HepG2 (cell line): ENCODE measurements around the gene PRSS38. TPM values are rescaled to one million over a fixed set of nuclear protein-coding genes. Genes with fewer than 3 reads are reported as not detected.
"Not testable (repeated sequence)": the region's sequence is repeated elsewhere in the genome, so short reads cannot be mapped to it uniquely, and the experiment has no call there.

Experiments
- ATAC-seq: fragments of 200-7000 bp; cut with Tn5 transposase; 3 replicates; pipeline ENCODE4 v1.9.1; 2020; ENCODE audit warnings: mild to moderate bottlenecking, moderate library complexity
- BruUV-seq: library from RNA; stranded (reverse); fragments of 400-500 nt; replicated peaks from 2 replicates; lab custom pipeline; 2021; lab: Mats Ljungman, UMichigan
- CTCF ChIA-PET: fragments of 300-600 bp; formaldehyde crosslinking; extraction: SDS; loops from one replicate; lab custom pipeline; 2021; ENCODE audit warnings: low total read pairs, inconsistent platforms, low intra/inter-chr PET ratio; lab: Yijun Ruan, JAX
- POLR2A ChIA-PET: fragments of 350-600 bp; sonication (Branson Sonifier 250); formaldehyde crosslinking; loops from one replicate; lab custom pipeline; 2020; ENCODE audit warnings: antibody characterized with exemption, inconsistent platforms; lab: Yijun Ruan, JAX
- DNase-seq: peaks from one replicate; pipeline ENCODE4 v3.0.0-alpha.2; 2015; ENCODE audit warnings: low spot score
- FAIRE-seq: peaks from 3 replicates; lab custom pipeline; 2011; peaks lifted over from hg19 to GRCh38; lab: Jason Lieb, UNC
- H2AFZ ChIP-seq: one replicate; pipeline ENCODE4 v1.6.1; 2011; ENCODE audit warnings: low read length, inconsistent platforms
- H3K27ac ChIP-seq: fragments of 300-600 bp; 3 replicates; pipeline ENCODE4 v1.8.0; 2011; ENCODE audit warnings: mixed run types, mild to moderate bottlenecking, mixed read lengths, low read length, inconsistent platforms; ENCODE audit not compliant: insufficient read depth; ENCODE audit errors: extremely low read length
- H3K27me3 ChIP-seq, 2 experiments: fragments of 200-600 bp in 1 of 2; 2 replicates in 1 of 2; 3 replicates in 1 of 2; pipeline versions ENCODE4 v1.6.0 to v1.8.0; 2011; ENCODE audit warnings: low read length in 2 of 2, mild to moderate bottlenecking in 2 of 2, moderate library complexity in 2 of 2, inconsistent platforms in 1 of 2; ENCODE audit not compliant: insufficient read depth in 2 of 2, control insufficient read depth in 1 of 2
- H3K36me3 ChIP-seq, 2 experiments: fragments of 200-600 bp in 1 of 2; replicated peaks in 1 of 2; 2 replicates in 1 of 2; 3 replicates in 1 of 2; pipeline versions ENCODE4 v1.5.1 to v1.8.0; 2011; ENCODE audit warnings: low read length in 2 of 2, inconsistent platforms in 1 of 2; ENCODE audit not compliant: insufficient read depth in 2 of 2, control insufficient read depth in 1 of 2
- H3K4me1 ChIP-seq: 2 replicates; pipeline ENCODE4 v1.5.1; 2012; ENCODE audit warnings: low read length, inconsistent platforms; ENCODE audit not compliant: insufficient read depth
- H3K4me2 ChIP-seq: 2 replicates; pipeline ENCODE4 v1.6.0; 2011; ENCODE audit warnings: low read depth, low read length, inconsistent platforms
- H3K4me3 ChIP-seq, 3 experiments: fragments of 200-600 bp in 1 of 3; sonication (generic), shearing (Covaris generic) in 1 of 3; replicated peaks in 1 of 3; 2 replicates each; pipeline ENCODE4 v1.5.1; 2011 to 2016; ENCODE audit warnings: low read length in 3 of 3, inconsistent platforms in 2 of 3, low read depth in 2 of 3, mild to moderate bottlenecking in 2 of 3, control low read depth in 1 of 3, mixed read lengths in 1 of 3; ENCODE audit not compliant: insufficient read depth in 1 of 3
- H3K79me2 ChIP-seq: one replicate; pipeline ENCODE4 v1.6.1; 2011; ENCODE audit warnings: low read length, inconsistent platforms; ENCODE audit not compliant: insufficient read depth
- H3K9ac ChIP-seq: 2 replicates; pipeline ENCODE4 v1.6.0; 2011; ENCODE audit warnings: mild to moderate bottlenecking, low read depth, low read length, inconsistent platforms; ENCODE audit not compliant: insufficient read depth
- H3K9me3 ChIP-seq: 2 replicates; pipeline ENCODE4 v1.5.1; 2012; ENCODE audit warnings: mild to moderate bottlenecking, low read length
- H4K20me1 ChIP-seq: 2 replicates; pipeline ENCODE4 v1.6.0; 2011; ENCODE audit warnings: inconsistent platforms, mild to moderate bottlenecking, low read length, moderate library complexity; ENCODE audit not compliant: insufficient read depth
- NFYC ChIP-seq: IDR thresholded peaks from 2 replicates; pipeline ENCODE4 v1.6.1; 2016; ENCODE audit warnings: missing genetic modification reagents, missing compliant biosample characterization
- RARG ChIP-seq: sonication (generic); formaldehyde crosslinking; IDR thresholded peaks from 2 replicates; pipeline ENCODE4 v1.4.0; 2020; ENCODE audit warnings: low read depth, mild to moderate bottlenecking, missing genetic modification reagents
- SNRNP70 ChIP-seq: fragments of 200-400 bp; formaldehyde crosslinking; IDR thresholded peaks from 2 replicates; pipeline ENCODE4 v1.6.1; 2017; ENCODE audit warnings: mild to moderate bottlenecking, low read depth, low read length, moderate library complexity
- TOPORS ChIP-seq: sonication (generic); formaldehyde crosslinking; IDR thresholded peaks from 2 replicates; pipeline ENCODE4 v1.8.0; 2023; ENCODE audit warnings: mild to moderate bottlenecking, missing genetic modification reagents
- ZNF207 ChIP-seq: fragments of 450-650 bp; IDR thresholded peaks from 2 replicates; pipeline ENCODE4 v1.6.1; 2016; ENCODE audit warnings: antibody characterized with exemption, borderline replicate concordance
- WGBS: methylation state at CpG from one replicate; pipeline ENCODE4 v1.1.6; 2017; ENCODE audit warnings: low lambda C conversion rate; 5-methylcytosine and 5-hydroxymethylcytosine counted together
- in situ Hi-C: cut with HindIII; loops from 2 replicates; pipeline ENCODE4 v1.10.0; 2017; ENCODE audit warnings: low pct_unique_long_range_greater_than_20kb; ENCODE audit not compliant: extremely low pct_ligation_motif_present
- intact Hi-C: fragments of 100-400 bp; cut with micrococcal nuclease; formaldehyde crosslinking; loops from one replicate; pipeline ENCODE4 v1.10.0; 2022; ENCODE audit not compliant: unreplicated experiment
- polyA plus RNA-seq, 8 experiments: library from polyadenylated mRNA; depleted of rRNA in 3 of 8; stranded (reverse) in 7 of 8; unstranded in 1 of 8; fragments of >200 nt; fragmentation: Illumina TruSeq in 4 of 8; extraction: Trizol in 4 of 8; gene quantifications; 2 replicates each; pipeline versions ENCODE4 v1.2.1 to v1.2.3, GENCODE V29; 2011 to 2016; ENCODE audit warnings: low read depth in 4 of 8, missing spikeins in 1 of 8, mixed read lengths in 1 of 8; ENCODE audit not compliant: insufficient read depth in 1 of 8
- total RNA-seq, 5 experiments: library from RNA; depleted of rRNA; stranded (reverse); fragments of >200 nt; fragmentation: Illumina TruSeq; extraction: Trizol; gene quantifications; 2 replicates each; pipeline ENCODE4 v1.2.3, GENCODE V29; 2016; ENCODE audit warnings: low read depth in 1 of 5

Gene PRSS38
- total and polyA plus RNA-seq, 2 of the 13 experiments (the other 11 are each of a cell fraction or from before 2014, with no cell fraction given) = not detected

GRCh38 chr1:227870366-227870765, 54.9 kb downstream of the PRSS38 start:
- no peak for FAIRE-seq
- Histone ChIP-seq H3K9me3 (peaks cover 4% of the 10 kb centered on the region; the same call in 1 of the 2 replicates), H3K79me2 (no peaks in the 10 kb centered on the region)
- POLR2A ChIA-PET = no interaction called here
- TF ChIP-seq RARG (CRISPR knock-in tag) = no peak
- no peak for TF ChIP-seq SNRNP70
- no peak for TF ChIP-seq TOPORS (CRISPR knock-in tag)
- no peak for TF ChIP-seq NFYC
- TF ChIP-seq ZNF207 = no peak
- TF ChIP-seq, all 625 proteins: peak for 0
- ATAC-seq = no peak
- Histone ChIP-seq H3K27me3 (peaks cover 0 to 6% of the 10 kb centered on the region in 2 experiments; a peak in 2 of 5 replicates), H3K36me3 (no peaks in the 10 kb centered on the region), H2AFZ (no peak overlapping the region), H3K4me3 (no peak overlapping the region), H4K20me1 (no peaks in the 10 kb centered on the region), H3K4me1 (no peaks in the 10 kb centered on the region), H3K9ac (no peak overlapping the region), H3K4me2 (no peak overlapping the region), H3K27ac (no peak overlapping the region)
- 17% methylated on average over 3 of the region's 3 CpGs for WGBS
- intact Hi-C loops (no loop called here), in situ Hi-C loops (no loop called here)
- no TSS peak for BruUV-seq
- no peak for DNase-seq
- CTCF ChIA-PET = no interaction called here

DNA sequence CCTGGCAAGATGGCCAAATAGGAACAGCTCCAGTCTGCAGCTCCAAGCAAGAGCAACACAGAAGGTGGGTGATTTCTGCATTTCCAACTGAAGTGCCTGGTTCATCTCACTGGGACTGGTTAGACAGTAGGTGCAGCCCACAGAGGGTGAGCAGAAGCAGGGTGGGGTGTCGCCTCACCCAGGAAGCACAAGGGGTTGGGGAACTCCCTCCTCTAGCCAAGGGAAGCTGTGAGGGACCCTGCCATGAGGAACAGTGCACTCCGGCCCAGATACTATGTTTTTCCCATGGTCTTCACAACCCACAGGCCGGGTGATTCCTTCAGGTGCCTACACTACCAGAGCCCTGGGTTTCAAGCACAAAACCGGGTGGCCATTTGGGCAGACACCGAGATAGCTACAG, 56.4 kb downstream of the PRSS38 start:
- FAIRE-seq, H3K4me1 ChIP-seq, ATAC-seq, H3K4me3 ChIP-seq, in situ Hi-C loops, H3K9me3 ChIP-seq, H3K36me3 ChIP-seq, DNase-seq, intact Hi-C loops, H3K9ac ChIP-seq, H2AFZ ChIP-seq, BruUV-seq, H3K79me2 ChIP-seq, H3K27me3 ChIP-seq, CTCF ChIA-PET, H3K27ac ChIP-seq, H4K20me1 ChIP-seq, POLR2A ChIA-PET, H3K4me2 ChIP-seq: not testable (repeated sequence)
- WGBS = no CpG with 5 or more reads among the region's 5 CpGs

DNA sequence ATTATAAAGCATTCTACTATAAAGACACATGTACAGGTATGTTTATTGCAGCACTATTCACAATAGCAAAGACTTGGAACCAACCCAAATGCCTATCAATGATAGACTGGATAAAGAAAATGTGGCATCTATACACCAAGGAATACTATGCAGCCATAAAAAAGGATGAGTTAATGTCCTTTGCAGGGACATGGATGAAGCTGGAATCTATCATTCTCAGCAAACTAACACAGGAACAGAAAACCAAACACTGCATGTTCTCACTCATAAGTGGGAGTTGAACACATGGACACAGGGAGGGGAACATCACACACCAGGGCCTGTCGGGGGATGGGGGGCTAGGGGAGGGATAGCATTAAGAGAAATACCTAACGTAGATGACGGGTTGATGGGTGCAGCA, 62.3 kb downstream of the PRSS38 start:
- H3K27ac ChIP-seq, intact Hi-C loops, in situ Hi-C loops, CTCF ChIA-PET, H3K4me2 ChIP-seq, H3K9ac ChIP-seq, H3K9me3 ChIP-seq, H2AFZ ChIP-seq, FAIRE-seq, H3K36me3 ChIP-seq, DNase-seq, H3K79me2 ChIP-seq, H4K20me1 ChIP-seq, BruUV-seq, H3K4me3 ChIP-seq, ATAC-seq, H3K27me3 ChIP-seq, POLR2A ChIA-PET, H3K4me1 ChIP-seq: not testable (repeated sequence)
- 7% methylated on average over 3 of the region's 3 CpGs for WGBS
